Mesothelial cell of epicardium (in vitro differentiated cells): ENCODE data around the gene DRG1. TPM values are rescaled to one million over a fixed set of nuclear protein-coding genes. Genes with fewer than 3 reads are reported as not detected.
A peak's percentile ranks its signal among the peaks of the same experiment; 100 is the strongest.

Source experiments
- DNase-seq, 2 experiments: peaks; one replicate each; pipeline ENCODE4 v3.0.0; 2021; ENCODE audit warnings: low spot score in 2 of 2; ENCODE audit not compliant: unreplicated experiment in 2 of 2
- H3K27ac Mint-ChIP-seq: 2 replicates; pipeline ENCODE4 v1.8.0; 2021; ENCODE audit warnings: mixed read lengths
- H3K27me3 Mint-ChIP-seq: 2 replicates; pipeline ENCODE4 v1.8.0; 2021; ENCODE audit warnings: low read depth, mixed read lengths
- H3K36me3 Mint-ChIP-seq: 2 replicates; pipeline ENCODE4 v1.8.0; 2021; ENCODE audit warnings: mixed read lengths
- H3K4me1 Mint-ChIP-seq: 2 replicates; pipeline ENCODE4 v1.8.0; 2021; ENCODE audit warnings: mixed read lengths
- H3K4me3 Mint-ChIP-seq: 2 replicates; pipeline ENCODE4 v1.8.0; 2021; ENCODE audit warnings: mild to moderate bottlenecking, moderate library complexity, mixed read lengths
- H3K9me3 Mint-ChIP-seq: 2 replicates; pipeline ENCODE4 v1.8.0; 2021; ENCODE audit warnings: mixed read lengths
- CTCF ChIP-seq: fragments of 200-600 bp; sonication (generic); IDR thresholded peaks from one replicate; pipeline ENCODE4 v1.5.0; 2021; ENCODE audit warnings: antibody characterized with exemption; ENCODE audit not compliant: unreplicated experiment
- total RNA-seq: library from RNA; stranded (reverse); gene quantifications from 3 replicates; pipeline ENCODE4 v1.2.1, GENCODE V29; 2021

The DRG1 gene
- total RNA-seq, 1 donor from 2014 or later, result 62.9 TPM

- Mint-ChIP-seq H3K9me3 (no peaks in the 10 kb centered on the region), H3K27me3 (no peaks in the 10 kb centered on the region), H3K27ac (peak overlapping the region; percentile 41), H3K4me3 (no peak overlapping the region), H3K36me3 (peaks cover 36% of the 10 kb centered on the region), H3K4me1 (no peaks in the 10 kb centered on the region)
- DNase-seq, result no peak
- TF ChIP-seq CTCF, result no peak
Observed at GRCh38 chr22:31442768-31443489, 43.5 kb downstream of the DRG1 start.

GRCh38 chr22:31443516-31443915, 44.1 kb downstream of the DRG1 start:
- H3K27me3 Mint-ChIP-seq, result no peaks in the 10 kb centered on the region
- no peaks in the 10 kb centered on the region for H3K4me1 Mint-ChIP-seq
- peaks cover 38% of the 10 kb centered on the region for H3K36me3 Mint-ChIP-seq
- no peak overlapping the region for H3K4me3 Mint-ChIP-seq
- peak overlapping the region; percentile 41 for H3K27ac Mint-ChIP-seq
- no peaks in the 10 kb centered on the region for H3K9me3 Mint-ChIP-seq
- DNase-seq, result no peak
- TF ChIP-seq CTCF, result no peak

- TF ChIP-seq CTCF, result no peak
- no peak for DNase-seq
- H3K9me3 Mint-ChIP-seq, result no peaks in the 10 kb centered on the region
- H3K4me1 Mint-ChIP-seq, result no peaks in the 10 kb centered on the region
- H3K27ac Mint-ChIP-seq, result no peak overlapping the region
- H3K36me3 Mint-ChIP-seq, result peaks cover 34% of the 10 kb centered on the region
- H3K4me3 Mint-ChIP-seq, result no peak overlapping the region
- no peaks in the 10 kb centered on the region for H3K27me3 Mint-ChIP-seq
Observed at GRCh38 chr22:31445642-31446041, 46.2 kb downstream of the DRG1 start.

GRCh38 chr22:31446208-31446607, 46.8 kb downstream of the DRG1 start:
- H3K27me3 Mint-ChIP-seq, result no peaks in the 10 kb centered on the region
- H3K36me3 Mint-ChIP-seq, result peaks cover 34% of the 10 kb centered on the region
- no peak overlapping the region for H3K4me3 Mint-ChIP-seq
- no peak for DNase-seq
- no peaks in the 10 kb centered on the region for H3K4me1 Mint-ChIP-seq
- peak overlapping the region; percentile 25 for H3K27ac Mint-ChIP-seq
- TF ChIP-seq CTCF, result no peak
- no peaks in the 10 kb centered on the region for H3K9me3 Mint-ChIP-seq

GRCh38 chr22:31446767-31447166, 47.4 kb downstream of the DRG1 start:
- no peak for DNase-seq
- Mint-ChIP-seq H3K36me3 (peaks cover 34% of the 10 kb centered on the region), H3K27ac (no peak overlapping the region), H3K4me1 (no peaks in the 10 kb centered on the region), H3K9me3 (no peaks in the 10 kb centered on the region), H3K27me3 (no peaks in the 10 kb centered on the region), H3K4me3 (no peak overlapping the region)
- no peak for TF ChIP-seq CTCF
